GM19025 (cell line): ENCODE results near the gene TOM1L2.
"Not testable (repeated sequence)": the region's sequence is repeated elsewhere in the genome, so short reads cannot be mapped to it uniquely, and the experiment has no call there.

Source experiments
- ATAC-seq: cut with Tn5 transposase; IDR thresholded peaks from one replicate; pipeline ENCODE4 v1.9.1; 2021; ENCODE audit warnings: mild to moderate bottlenecking, low read depth, moderate library complexity; ENCODE audit not compliant: unreplicated experiment

TOM1L2 gene

GRCh38 chr17:17944743-17945142 is 27.5 kb downstream of the TOM1L2 start:
- ATAC-seq, result no peak

- no peak for ATAC-seq
These were observed 28.0 kb downstream of the TOM1L2 start for GRCh38 chr17:17944242-17944641.

DNA sequence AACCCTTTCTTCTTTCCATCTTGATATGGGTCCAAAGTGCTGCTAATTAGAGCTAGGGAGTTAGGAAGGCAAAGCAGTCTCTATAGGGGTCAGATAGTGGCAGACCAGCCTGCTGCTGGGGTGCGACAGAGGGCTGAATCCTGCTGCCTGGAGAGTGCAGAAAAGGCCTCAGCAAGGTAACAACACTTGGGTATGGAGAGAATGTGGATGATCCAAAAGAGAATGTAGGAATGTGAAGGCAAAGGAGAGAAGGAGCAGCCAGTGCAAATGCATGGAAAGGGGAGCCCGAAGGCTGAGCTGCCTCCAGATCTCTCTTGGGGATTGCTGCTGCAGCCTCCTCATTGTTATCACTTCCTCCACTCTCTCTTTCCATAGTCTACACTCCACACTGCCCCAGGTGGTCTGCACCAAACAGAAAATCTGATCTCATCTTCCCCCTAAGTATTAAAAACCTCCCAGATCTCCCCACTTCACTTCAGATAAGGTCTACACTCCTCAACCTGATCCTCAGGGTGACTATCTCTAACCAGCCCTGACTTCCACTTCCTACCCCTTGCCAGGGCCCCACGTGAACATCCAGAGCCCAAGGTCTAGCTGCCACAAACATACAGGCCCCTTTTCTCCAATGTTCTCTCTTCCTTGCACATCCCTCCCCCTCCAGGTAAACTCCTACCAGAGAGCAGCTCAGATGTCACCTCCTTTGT is 28.8 kb downstream of the TOM1L2 start:
- no peak for ATAC-seq

DNA sequence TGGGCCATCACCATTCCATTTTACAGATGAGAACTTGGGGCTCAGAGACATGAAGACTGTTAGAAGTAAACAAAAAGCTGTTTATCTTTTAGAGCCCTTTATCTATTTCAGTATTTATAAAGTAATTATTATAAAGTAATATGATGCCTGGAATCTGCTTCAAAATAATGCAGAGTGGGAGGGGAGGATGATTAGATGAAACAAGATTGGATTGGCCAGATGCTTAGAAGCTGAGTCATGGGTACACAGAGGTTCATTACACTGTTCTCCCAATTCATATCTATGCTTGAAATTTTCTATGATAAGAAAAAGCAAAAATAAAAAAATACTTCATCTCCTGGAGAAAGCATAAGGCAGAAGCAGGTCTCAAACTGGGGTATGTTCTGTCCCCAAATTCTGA is 29.4 kb downstream of the TOM1L2 start:
- no peak for ATAC-seq

- no peak for ATAC-seq
These were observed 31.2 kb downstream of the TOM1L2 start for GRCh38 chr17:17941015-17941414.

- ATAC-seq, result no peak
These were observed 31.7 kb downstream of the TOM1L2 start for GRCh38 chr17:17940441-17940911.

- ATAC-seq, result not testable (repeated sequence)
These were observed 32.3 kb downstream of the TOM1L2 start for GRCh38 chr17:17939941-17940340.

GRCh38 chr17:17938388-17939107 is 33.7 kb downstream of the TOM1L2 start:
- ATAC-seq, result no peak

- no peak for ATAC-seq
These were observed 34.2 kb downstream of the TOM1L2 start for GRCh38 chr17:17937958-17938357.

DNA sequence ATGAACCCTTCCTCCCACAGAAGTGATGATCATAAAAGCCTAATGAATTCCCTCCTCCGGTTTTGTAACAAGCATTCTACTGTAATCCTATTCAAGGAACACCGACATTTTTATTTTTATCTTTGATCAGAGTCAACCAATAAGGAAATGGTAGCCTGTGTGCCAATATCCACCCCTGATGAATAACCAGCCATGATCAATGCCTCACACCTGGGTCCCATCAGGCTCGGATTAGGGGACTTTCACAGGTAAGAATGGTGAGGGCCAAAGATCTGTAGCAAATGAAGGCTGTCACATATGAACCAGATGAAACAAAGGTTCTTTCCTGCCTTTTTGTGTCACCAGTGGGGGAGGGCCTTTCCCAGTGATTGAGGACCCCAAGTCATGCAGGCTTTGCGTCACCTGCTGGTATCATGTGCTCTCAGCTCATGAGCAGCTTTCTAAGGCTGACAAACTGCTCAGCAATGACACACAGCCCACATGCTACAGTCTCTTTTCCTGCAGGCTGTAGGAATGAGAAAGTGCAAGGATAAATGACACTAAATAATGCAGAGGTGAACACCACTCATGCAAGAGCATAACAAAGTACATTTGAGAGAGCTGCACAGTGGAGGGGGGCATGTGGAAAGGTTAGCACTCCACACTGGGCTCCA is 34.9 kb downstream of the TOM1L2 start:
- ATAC-seq, result no peak

- no peak for ATAC-seq
These were observed 36.6 kb downstream of the TOM1L2 start for GRCh38 chr17:17935321-17936271.

DNA sequence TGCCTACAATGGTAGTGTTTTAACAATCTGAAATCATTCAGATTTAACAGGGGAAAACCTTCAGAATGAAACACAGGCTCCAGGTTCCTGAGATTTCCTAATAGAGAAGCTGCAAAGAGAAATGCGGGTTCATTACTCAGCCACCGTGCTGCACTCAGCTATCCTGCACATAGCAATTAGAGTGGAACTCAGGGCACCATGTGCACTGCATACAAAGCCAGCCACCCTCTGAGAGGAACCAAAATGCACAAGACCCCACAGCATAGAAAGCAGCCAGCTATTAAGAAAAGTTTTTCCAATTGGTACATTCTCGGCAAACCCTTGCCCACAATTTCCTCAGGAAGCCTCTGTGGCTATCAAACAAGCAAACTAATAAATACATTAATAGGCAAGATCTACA is 37.4 kb downstream of the TOM1L2 start:
- no peak for ATAC-seq

DNA sequence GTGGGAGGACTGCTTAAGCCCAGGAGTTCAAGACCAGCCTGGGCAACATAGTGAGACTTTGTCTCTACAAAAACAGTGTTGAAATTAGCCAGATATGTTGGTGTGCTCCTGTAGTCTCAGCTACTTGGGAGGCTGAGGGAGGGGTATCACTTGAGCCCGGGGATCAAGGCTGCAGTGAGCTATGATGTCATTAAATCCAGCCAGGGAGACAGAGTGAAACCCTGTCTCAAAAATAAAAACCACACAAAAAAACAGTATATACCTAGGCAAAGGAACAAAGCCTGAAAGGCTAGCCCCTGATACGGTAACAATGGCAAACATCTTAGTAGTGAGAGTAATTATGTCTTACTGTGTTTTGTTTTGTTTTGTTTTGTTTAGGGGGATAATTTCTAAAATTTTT is 38.0 kb downstream of the TOM1L2 start:
- ATAC-seq, result no peak

DNA sequence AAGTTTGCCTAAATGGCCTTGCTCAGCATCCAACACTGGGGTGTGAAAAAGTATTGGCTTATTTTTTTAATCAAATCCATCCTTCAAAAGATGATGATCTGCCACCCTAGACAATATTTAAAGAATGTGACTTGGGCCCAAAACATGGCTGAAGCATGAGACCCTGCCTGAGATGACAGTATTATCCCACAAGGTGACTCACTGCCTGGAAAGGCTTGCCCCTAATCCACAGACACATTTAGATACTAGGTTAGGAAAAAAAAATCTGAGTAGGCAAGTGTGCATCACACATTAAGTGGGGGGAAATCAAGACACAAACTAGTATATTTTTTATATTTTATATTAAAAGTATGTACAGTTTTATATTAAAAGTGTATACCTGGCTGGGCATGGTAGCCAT is 38.4 kb downstream of the TOM1L2 start:
- ATAC-seq, result no peak

DNA sequence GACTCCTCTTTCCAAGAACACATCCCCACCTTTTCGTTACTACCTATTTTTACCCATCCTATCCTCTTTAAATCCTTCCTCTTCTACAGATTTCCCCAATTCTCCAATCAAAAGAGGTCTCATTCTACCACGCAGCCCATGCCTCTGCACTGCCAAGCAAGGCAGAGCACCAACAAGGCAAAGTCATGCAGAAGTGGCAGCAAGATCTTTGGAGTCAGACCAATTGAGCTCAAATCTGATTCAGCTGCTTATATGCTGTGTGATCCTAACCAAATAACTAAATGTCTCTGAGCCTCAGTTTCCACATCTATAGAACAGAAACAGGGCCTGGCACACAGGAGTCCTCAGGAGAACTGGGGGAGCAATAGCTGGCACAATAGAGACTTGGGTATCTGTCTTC is 41.0 kb downstream of the TOM1L2 start:
- no peak for ATAC-seq

DNA sequence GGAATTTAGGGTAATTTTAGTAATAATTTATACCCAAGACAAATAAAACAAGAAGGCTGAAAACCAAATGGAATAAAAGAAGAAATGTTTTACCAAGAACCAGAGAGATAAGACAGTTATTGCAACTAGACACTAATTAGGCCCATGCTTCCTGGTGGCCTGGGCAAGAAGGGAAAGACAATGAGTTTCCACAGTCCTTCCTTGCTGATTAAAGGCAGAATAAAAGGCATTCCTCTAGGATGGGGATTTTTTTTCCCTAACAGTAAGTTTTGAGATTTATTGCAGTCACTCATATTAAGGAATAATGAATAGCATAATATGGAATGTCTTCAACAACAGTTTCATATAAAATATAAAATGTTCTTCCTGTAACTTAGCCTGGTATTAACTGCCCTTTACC is 41.5 kb downstream of the TOM1L2 start:
- no peak for ATAC-seq

GRCh38 chr17:17929655-17930380 is 42.4 kb downstream of the TOM1L2 start:
- ATAC-seq, result no peak

DNA sequence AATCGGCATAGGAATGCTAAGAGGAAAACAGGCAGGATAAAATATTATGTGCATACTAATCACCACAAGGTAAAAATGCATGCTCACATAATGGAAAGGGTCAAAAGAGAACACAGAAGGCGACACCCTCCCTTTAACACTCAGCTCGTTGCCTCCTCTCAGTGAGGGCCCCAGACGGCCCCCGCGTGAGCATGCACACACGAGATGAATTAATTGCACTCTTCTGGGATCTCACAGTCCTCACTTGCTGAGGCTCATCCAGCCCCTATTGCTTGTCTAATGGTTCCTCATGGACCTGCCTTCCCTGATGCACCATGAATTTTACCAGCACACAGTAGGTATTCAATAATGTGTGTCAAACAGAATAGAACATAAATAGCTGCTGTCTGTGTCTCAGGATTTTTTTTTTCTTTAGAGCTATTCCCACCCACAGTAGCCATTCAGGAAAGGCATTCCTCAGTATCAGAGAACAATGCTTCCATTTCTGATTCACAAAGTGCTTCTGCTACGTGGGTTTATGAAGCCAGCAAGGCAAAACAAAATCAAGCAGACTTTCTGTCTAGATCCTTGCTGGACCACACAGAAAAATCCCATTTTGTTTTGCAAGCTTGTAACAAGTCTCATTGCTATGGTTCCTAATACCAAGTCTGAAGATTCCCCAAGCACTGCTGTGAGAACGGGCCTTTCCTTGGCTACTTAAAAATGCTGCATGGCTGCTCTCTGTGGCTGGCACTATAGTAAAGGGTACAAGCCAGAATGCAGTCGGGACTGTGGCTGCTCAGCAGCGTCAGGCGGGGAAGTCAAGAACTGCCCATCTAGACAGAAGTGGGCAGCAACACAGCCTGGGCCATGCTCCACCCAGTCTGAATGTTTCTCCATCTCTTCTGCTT is 43.6 kb downstream of the TOM1L2 start:
- no peak for ATAC-seq
